Sigmoid colon (tissue), 7 donors: Measurements from ENCODE around the gene DERL2. TPM values are rescaled to one million over a fixed set of nuclear protein-coding genes. Genes with fewer than 3 reads are reported as not detected.
A peak's percentile ranks its signal among the peaks of the same experiment; 100 is the strongest.
"Not testable (repeated sequence)": the region's sequence is repeated elsewhere in the genome, so short reads cannot be mapped to it uniquely, and the experiment has no call there.

ENCODE experiments used
- DNase-seq: peaks from one replicate; pipeline ENCODE4 v3.0.0-alpha.2; 2019
- H3K27ac ChIP-seq, 4 donors: fragments of 200-600 bp; sonication (generic); one replicate each; pipeline ENCODE4 v1.5.1; 2016 to 2019; ENCODE audit warnings: mild to moderate bottlenecking in 1 of 4
- H3K27me3 ChIP-seq, 3 donors: fragments of 200-600 bp; sonication (generic); one replicate each; pipeline ENCODE4 v1.5.1; 2019; ENCODE audit warnings: mild to moderate bottlenecking in 1 of 3
- H3K36me3 ChIP-seq, 4 donors: fragments of 200-600 bp; sonication (generic); one replicate each; pipeline ENCODE4 v1.5.1; 2016 to 2019
- H3K4me1 ChIP-seq, 4 donors: fragments of 200-600 bp; sonication (generic); one replicate each; pipeline ENCODE4 v1.5.1; 2017 to 2019
- H3K4me3 ChIP-seq, 4 donors: fragments of 200-600 bp; sonication (generic); one replicate each; pipeline ENCODE4 v1.5.1; 2017 to 2019; ENCODE audit warnings: mild to moderate bottlenecking in 2 of 4, moderate library complexity in 1 of 4
- H3K9me3 ChIP-seq, 4 donors: fragments of 200-600 bp in 3 of 4; sonication (generic) in 3 of 4; one replicate each; pipeline versions ENCODE4 v1.5.1 to v1.6.1; 2013 to 2019
- CTCF ChIP-seq, 4 experiments: fragments of 450-650 bp in 3 of 4; fragments of 200-600 bp in 1 of 4; IDR thresholded peaks; one replicate each; pipeline ENCODE4 v1.5.1; 2016 to 2019; ENCODE audit warnings: antibody characterized with exemption in 4 of 4, mild to moderate bottlenecking in 3 of 4, moderate library complexity in 2 of 4
- EP300 ChIP-seq, 4 donors: sonication (generic); formaldehyde crosslinking; IDR thresholded peaks; one replicate each; pipeline ENCODE4 v1.6.1; 2017; ENCODE audit warnings: antibody characterized with exemption in 4 of 4
- POLR2A ChIP-seq, 2 donors: fragments of 450-650 bp; IDR thresholded peaks; one replicate each; pipeline ENCODE4 v1.6.1; 2016; ENCODE audit warnings: antibody characterized with exemption in 2 of 2, mild to moderate bottlenecking in 2 of 2, moderate library complexity in 2 of 2
- POLR2AphosphoS5 ChIP-seq, 4 donors: sonication (generic); formaldehyde crosslinking; IDR thresholded peaks; one replicate each; pipeline ENCODE4 v1.6.1; 2017; ENCODE audit warnings: antibody characterized with exemption in 4 of 4
- WGBS, 2 donors: extraction: QIAGEN DNeasy Blood & Tissue Kit; methylation state at CpG; one replicate each; pipeline ENCODE4 v1.1.7; 2013; 5-methylcytosine and 5-hydroxymethylcytosine counted together
- intact Hi-C: fragments of 100-400 bp; cut with DNase I; formaldehyde crosslinking; loops from one replicate; pipeline ENCODE4 v1.15.1; 2023
- polyA plus RNA-seq, 3 donors: library from polyadenylated mRNA; stranded (reverse); fragments of 200-250 nt; gene quantifications; one replicate each; pipeline ENCODE4 v1.2.3, GENCODE V29; 2013
- total RNA-seq, 4 donors: library from RNA; depleted of rRNA; stranded (reverse); fragments of >200 nt; gene quantifications; one replicate each; pipeline ENCODE4 v1.1.0, GENCODE V29; 2016
- donor health status: healthy with polysubstance abuse.
- donor health status: Bipolar disorder and iron deficiency.
- donor health status: healthy.

The DERL2 gene
- total and polyA plus RNA-seq, 7 donors: 14.3 to 51.3 (median 23.1) TPM

GRCh38 chr17:5438716-5439445 lies 47.1 kb downstream of the DERL2 start, which contains the start of gene C1QBP:
C1QBP (minus strand) TSS chr17:5439155; CDS start chr17:5439073, 82 bp downstream.
- peaks cover 9 to 48% (median 20%) of the 10 kb centered on the region in 4 donors for H3K36me3 ChIP-seq
- H3K4me3 ChIP-seq: peak within 1 kb of the TSS; percentile 50 to 88 (median 75)
- 0 to 1% methylated on average over 75 of the region's 75 CpGs for WGBS, 2 donors
- no peaks in the 10 kb centered on the region for H3K9me3 ChIP-seq
- intact Hi-C loops: loop anchor here (5.0 kb wide), 4 partner anchors 33 to 192 kb away; partner anchors contain the start of genes DERL2, MIS12 and RABEP1
- peak; percentile 91 to 99 (median 98) for TF ChIP-seq CTCF (IDR thresholded peaks at IDR 0.05)
- TF ChIP-seq POLR2AphosphoS5 (IDR thresholded peaks at IDR 0.05): peak; percentile 23 to 85 (median 80)
- peak in 1 of 2 donors; percentile 13 for TF ChIP-seq POLR2A (IDR thresholded peaks at IDR 0.05)
- TF ChIP-seq EP300 (IDR thresholded peaks at IDR 0.05): no peak
- H3K4me1 ChIP-seq: peaks cover 0 to 23% (median 18%) of the 10 kb centered on the region in 4 donors
- H3K27me3 ChIP-seq: no peaks in the 10 kb centered on the region
- DNase-seq: peak; percentile 94
- H3K27ac ChIP-seq: peak within 1 kb of the TSS; percentile 66 to 83 (median 80)

- intact Hi-C loops: loop anchor here (5.0 kb wide), 4 partner anchors 34 to 191 kb away; partner anchors contain the start of genes DERL2, MIS12 and RABEP1
- H3K27ac ChIP-seq: peak overlapping the region in 3 of 4 donors; percentile 80 to 83 (median 81)
- WGBS, 2 donors: 23 to 56% methylated on average over 5 of the region's 5 CpGs
Observed at GRCh38 chr17:5437721-5438317, 48.2 kb downstream of the DERL2 start.

GRCh38 chr17:5435781-5436315 lies 50.1 kb downstream of the DERL2 start:
- intact Hi-C loops: loop anchor here (5.0 kb wide), 4 partner anchors 36 to 189 kb away; partner anchors contain the start of genes DERL2, MIS12 and RABEP1
- WGBS, 2 donors: 88 to 90% methylated on average over 10 to 12 of the region's 12 CpGs
- H3K9me3 ChIP-seq, H3K4me3 ChIP-seq, DNase-seq, H3K27ac ChIP-seq, H3K27me3 ChIP-seq: not testable (repeated sequence)
- Histone ChIP-seq H3K36me3 (peaks cover 5 to 70% (median 37%) of the 10 kb centered on the region in 4 donors), H3K4me1 (peaks cover 0 to 23% (median 18%) of the 10 kb centered on the region in 4 donors)

More at GRCh38 chr17:5437721-5438317, 48.2 kb downstream of the DERL2 start:
- Histone ChIP-seq H3K4me1 (peaks cover 0 to 23% (median 18%) of the 10 kb centered on the region in 4 donors), H3K27me3 (no peaks in the 10 kb centered on the region), H3K4me3 (peak overlapping the region; percentile 50 to 88 (median 75)), H3K9me3 (no peaks in the 10 kb centered on the region), H3K36me3 (peaks cover 5 to 50% (median 22%) of the 10 kb centered on the region in 4 donors)
- DNase-seq: no peak
- no peak for TF ChIP-seq CTCF (IDR thresholded peaks at IDR 0.05)

- Histone ChIP-seq H3K27ac (no peak overlapping the region), H3K4me1 (peaks cover 0 to 23% (median 18%) of the 10 kb centered on the region in 4 donors), H3K36me3 (peaks cover 5 to 79% (median 39%) of the 10 kb centered on the region in 4 donors), H3K9me3 (no peaks in the 10 kb centered on the region), H3K4me3 (no peak overlapping the region), H3K27me3 (no peaks in the 10 kb centered on the region)
- DNase-seq: no peak
- TF ChIP-seq POLR2AphosphoS5 (IDR thresholded peaks at IDR 0.05): no peak
- TF ChIP-seq POLR2A (IDR thresholded peaks at IDR 0.05): no peak
- TF ChIP-seq CTCF (IDR thresholded peaks at IDR 0.05): no peak
- TF ChIP-seq EP300 (IDR thresholded peaks at IDR 0.05): no peak
- 93 to 96% methylated on average over 2 of the region's 2 CpGs for WGBS, 2 donors
- intact Hi-C loops: loop anchor here (5.0 kb wide), 4 partner anchors 37 to 188 kb away; partner anchors contain the start of genes DERL2, MIS12 and RABEP1
Observed at GRCh38 chr17:5434984-5435383, 51.0 kb downstream of the DERL2 start.
